Brain microvascular endothelial cell (primary cell): ENCODE results near the gene WNT7A.

Experiments
- DNase-seq: peaks from one replicate; pipeline ENCODE4 v3.0.0-alpha.2; 2020
- H3K27ac ChIP-seq: fragments of 250-450 bp; sonication (Bioruptor Pico); 2 replicates; pipeline ENCODE4 v1.5.1; 2020; ENCODE audit warnings: mild to moderate bottlenecking, moderate library complexity
- H3K27me3 ChIP-seq: fragments of 250-450 bp; sonication (Bioruptor Pico); replicated peaks from 2 replicates; pipeline ENCODE4 v1.5.1; 2020; ENCODE audit warnings: mild to moderate bottlenecking
- H3K36me3 ChIP-seq: fragments of 250-450 bp; sonication (Bioruptor Pico); replicated peaks from 2 replicates; pipeline ENCODE4 v1.5.1; 2020; ENCODE audit warnings: mild to moderate bottlenecking
- H3K4me3 ChIP-seq: 2 replicates; pipeline ENCODE4 v1.5.1; 2011; ENCODE audit warnings: low read depth, mild to moderate bottlenecking, control low read depth, low read length, moderate library complexity
- CTCF ChIP-seq: IDR thresholded peaks from 2 replicates; pipeline ENCODE4 v1.5.1; 2011; ENCODE audit warnings: low read depth, mild to moderate bottlenecking, moderate library complexity, low read length, control low read depth, inconsistent platforms; ENCODE audit errors: missing control alignments
- in situ Hi-C: cut with HindIII; loops from 2 replicates; pipeline ENCODE4 v1.10.0; 2017; ENCODE audit warnings: low sequenced_read_pairs, low pct_ligation_motif_present

The WNT7A gene

GRCh38 chr3:13843351-13843750 is 36.5 kb downstream of the WNT7A start:
- Histone ChIP-seq H3K27ac (no peak overlapping the region), H3K4me3 (no peak overlapping the region), H3K36me3 (no peaks in the 10 kb centered on the region), H3K27me3 (no peaks in the 10 kb centered on the region)
- in situ Hi-C loops, result no loop called here
- DNase-seq, result no peak
- no peak for TF ChIP-seq CTCF

- no peak overlapping the region for H3K4me3 ChIP-seq
- H3K27ac ChIP-seq, result no peak overlapping the region
- no peaks in the 10 kb centered on the region for H3K27me3 ChIP-seq
- no peak for TF ChIP-seq CTCF
- in situ Hi-C loops, result no loop called here
- no peaks in the 10 kb centered on the region for H3K36me3 ChIP-seq
- no peak for DNase-seq
These were observed 37.6 kb downstream of the WNT7A start for GRCh38 chr3:13842226-13842625.

- no peaks in the 10 kb centered on the region for H3K27me3 ChIP-seq
- in situ Hi-C loops, result no loop called here
- H3K4me3 ChIP-seq, result no peak overlapping the region
- TF ChIP-seq CTCF, result no peak
- H3K36me3 ChIP-seq, result no peaks in the 10 kb centered on the region
- no peak for DNase-seq
- no peak overlapping the region for H3K27ac ChIP-seq
These were observed 38.0 kb downstream of the WNT7A start for GRCh38 chr3:13841826-13842225.

- H3K27me3 ChIP-seq, result no peaks in the 10 kb centered on the region
- no peak for DNase-seq
- in situ Hi-C loops, result no loop called here
- no peak for TF ChIP-seq CTCF
- H3K4me3 ChIP-seq, result no peak overlapping the region
- H3K27ac ChIP-seq, result no peak overlapping the region
- no peaks in the 10 kb centered on the region for H3K36me3 ChIP-seq
These were observed 38.7 kb downstream of the WNT7A start for GRCh38 chr3:13841141-13841540.

GRCh38 chr3:13840456-13840855 is 39.4 kb downstream of the WNT7A start:
- in situ Hi-C loops, result no loop called here
- no peak overlapping the region for H3K4me3 ChIP-seq
- no peak overlapping the region for H3K27ac ChIP-seq
- DNase-seq, result no peak
- no peaks in the 10 kb centered on the region for H3K27me3 ChIP-seq
- no peak for TF ChIP-seq CTCF
- no peaks in the 10 kb centered on the region for H3K36me3 ChIP-seq

GRCh38 chr3:13839726-13840340 is 40.0 kb downstream of the WNT7A start:
- Histone ChIP-seq H3K27ac (no peak overlapping the region), H3K36me3 (no peaks in the 10 kb centered on the region), H3K27me3 (no peaks in the 10 kb centered on the region), H3K4me3 (no peak overlapping the region)
- in situ Hi-C loops, result no loop called here
- no peak for DNase-seq
- no peak for TF ChIP-seq CTCF
